Stimulated activated naive CD4-positive, alpha-beta T cell treated with Interleukin-2 at 50 U/mL for 16 hours (primary cell): ENCODE data around the gene AHNAK2.

Experiments
- DNase-seq: peaks from one replicate; lab custom pipeline; 2025; lab: John Stamatoyannopoulos, UW

The AHNAK2 gene

GRCh38 chr14:104986487-104987164 is 8.5 kb upstream of the AHNAK2 start:
- no peak for DNase-seq

GRCh38 chr14:104985675-104986486 is 7.7 kb upstream of the AHNAK2 start, which contains the start of gene CLBA1:
TSS of gene CLBA1 (plus strand) at chr14:104985788. CDS start at chr14:104986432, 644 bp downstream.
- DNase-seq = peak; percentile 84

GRCh38 chr14:104984056-104984894 is 6.1 kb upstream of the AHNAK2 start:
- DNase-seq = no peak

GRCh38 chr14:104983231-104983721 is 5.1 kb upstream of the AHNAK2 start:
- DNase-seq = no peak

- no peak for DNase-seq
Measured at GRCh38 chr14:104982548-104983230, 4.5 kb upstream of the AHNAK2 start.

- no peak for DNase-seq
Measured at GRCh38 chr14:104981699-104982541, 3.7 kb upstream of the AHNAK2 start.

GRCh38 chr14:104980611-104981531 is 2.7 kb upstream of the AHNAK2 start:
- no peak for DNase-seq

GRCh38 chr14:104979758-104980610 is 1.8 kb upstream of the AHNAK2 start:
- no peak for DNase-seq

GRCh38 chr14:104978746-104979691 is 845 bp upstream of the AHNAK2 start:
- DNase-seq = no peak

- no peak for DNase-seq
Measured at GRCh38 chr14:104977008-104977680, 1.0 kb downstream of the AHNAK2 start.

GRCh38 chr14:104976198-104977007 is 1.8 kb downstream of the AHNAK2 start:
- DNase-seq = peak; percentile 78

GRCh38 chr14:104975481-104976197 is 2.5 kb downstream of the AHNAK2 start:
- DNase-seq = no peak

- no peak for DNase-seq
Measured at GRCh38 chr14:104974665-104975390, 3.3 kb downstream of the AHNAK2 start.

- no peak for DNase-seq
Measured at GRCh38 chr14:104974146-104974541, 4.0 kb downstream of the AHNAK2 start.
